ENCODE data around the gene DMD.

DMD gene

DNA sequence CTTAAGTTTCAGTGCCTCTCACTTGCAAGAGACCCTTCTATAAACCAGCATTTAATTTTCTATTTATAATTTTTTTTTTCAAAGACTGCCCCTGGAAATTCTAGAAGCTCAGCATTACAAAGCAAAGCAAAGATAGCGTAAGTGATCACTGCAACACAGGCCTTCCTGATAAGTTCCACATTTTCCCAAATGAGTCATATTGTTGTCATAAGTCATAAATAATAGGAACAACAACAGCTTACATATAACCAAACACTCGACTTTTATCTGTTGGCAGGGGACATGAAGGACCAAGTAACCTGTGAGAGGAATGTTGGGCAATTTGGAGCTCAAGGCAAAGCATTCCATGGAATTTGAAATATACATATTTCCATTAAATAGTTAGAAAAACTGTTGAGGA is 815.5 kb downstream of the DMD start:
- TF ChIP-seq, protein P1, sequence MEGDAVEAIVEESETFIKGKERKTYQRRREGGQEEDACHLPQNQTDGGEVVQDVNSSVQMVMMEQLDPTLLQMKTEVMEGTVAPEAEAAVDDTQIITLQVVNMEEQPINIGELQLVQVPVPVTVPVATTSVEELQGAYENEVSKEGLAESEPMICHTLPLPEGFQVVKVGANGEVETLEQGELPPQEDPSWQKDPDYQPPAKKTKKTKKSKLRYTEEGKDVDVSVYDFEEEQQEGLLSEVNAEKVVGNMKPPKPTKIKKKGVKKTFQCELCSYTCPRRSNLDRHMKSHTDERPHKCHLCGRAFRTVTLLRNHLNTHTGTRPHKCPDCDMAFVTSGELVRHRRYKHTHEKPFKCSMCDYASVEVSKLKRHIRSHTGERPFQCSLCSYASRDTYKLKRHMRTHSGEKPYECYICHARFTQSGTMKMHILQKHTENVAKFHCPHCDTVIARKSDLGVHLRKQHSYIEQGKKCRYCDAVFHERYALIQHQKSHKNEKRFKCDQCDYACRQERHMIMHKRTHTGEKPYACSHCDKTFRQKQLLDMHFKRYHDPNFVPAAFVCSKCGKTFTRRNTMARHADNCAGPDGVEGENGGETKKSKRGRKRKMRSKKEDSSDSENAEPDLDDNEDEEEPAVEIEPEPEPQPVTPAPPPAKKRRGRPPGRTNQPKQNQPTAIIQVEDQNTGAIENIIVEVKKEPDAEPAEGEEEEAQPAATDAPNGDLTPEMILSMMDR (IDR thresholded peaks at IDR 0.05; ENCODE audit: insufficient read depth, low read depth, low read length, missing control alignments): no peak
- H3K4me3 ChIP-seq (ENCODE audit: low read depth, low read length): no peak overlapping the region
- DNase-seq (ENCODE audit: low read depth): no peak

DNA sequence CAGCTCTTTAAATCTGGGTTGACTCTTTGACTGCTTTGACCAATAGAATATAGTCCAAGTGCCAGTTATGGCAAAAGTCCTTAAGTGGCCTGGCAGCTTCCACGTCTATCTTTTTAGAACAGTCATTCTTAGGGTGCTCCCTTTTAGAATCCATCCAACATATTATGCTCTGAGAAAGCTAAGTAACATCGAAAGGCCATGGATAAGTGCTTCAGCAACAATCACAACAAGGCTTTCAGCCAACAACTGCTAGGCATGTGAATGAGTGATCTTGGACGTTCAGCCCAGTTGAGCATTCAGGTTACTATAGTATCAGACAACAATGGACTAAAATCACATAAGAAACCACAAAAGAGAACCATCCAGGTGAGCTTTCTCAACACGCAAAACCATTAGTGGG is 818.7 kb downstream of the DMD start:
- TF ChIP-seq, protein P1 (IDR thresholded peaks at IDR 0.05; ENCODE audit: insufficient read depth, low read depth, low read length, missing control alignments): no peak
- no peak for DNase-seq (ENCODE audit: low read depth)
- no peak overlapping the region for H3K4me3 ChIP-seq (ENCODE audit: low read depth, low read length)

DNA sequence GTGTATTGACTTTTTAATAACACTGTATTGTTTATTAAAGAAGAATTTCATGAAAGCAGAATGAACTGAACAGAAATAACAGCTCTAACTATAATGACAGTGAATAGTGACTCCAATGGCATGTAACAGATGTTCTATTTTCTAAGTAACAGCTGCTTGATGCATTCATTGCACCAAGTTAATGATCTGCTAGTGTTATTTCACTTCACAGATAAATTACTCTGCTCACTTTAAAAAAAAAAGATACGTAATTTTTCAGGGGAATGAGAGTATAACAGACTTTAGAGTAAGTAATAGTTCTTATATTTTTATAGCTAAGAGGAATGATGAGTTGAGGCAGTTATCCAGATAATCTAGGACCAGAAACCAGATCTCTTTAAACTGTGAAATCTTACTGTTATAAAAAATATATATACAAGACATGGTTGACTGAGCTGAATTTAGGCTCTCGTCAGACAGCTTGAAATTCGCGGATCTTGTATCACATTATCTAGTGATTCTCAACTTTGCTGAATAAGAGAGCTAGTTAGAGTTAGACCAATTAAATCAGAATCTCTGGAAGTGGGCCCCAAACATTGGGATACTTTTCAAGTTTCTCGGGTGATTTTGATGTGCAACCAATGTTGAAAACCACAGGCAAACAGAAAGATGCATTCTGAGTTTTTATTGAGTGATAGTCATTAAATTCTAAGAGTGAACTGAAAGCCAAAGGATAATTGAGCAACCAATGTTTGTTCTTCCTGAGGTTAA is 840.7 kb downstream of the DMD start:
- DNase-seq (ENCODE audit: low read depth): no peak
- no peak overlapping the region for H3K4me3 ChIP-seq (ENCODE audit: low read depth, low read length)

DNA sequence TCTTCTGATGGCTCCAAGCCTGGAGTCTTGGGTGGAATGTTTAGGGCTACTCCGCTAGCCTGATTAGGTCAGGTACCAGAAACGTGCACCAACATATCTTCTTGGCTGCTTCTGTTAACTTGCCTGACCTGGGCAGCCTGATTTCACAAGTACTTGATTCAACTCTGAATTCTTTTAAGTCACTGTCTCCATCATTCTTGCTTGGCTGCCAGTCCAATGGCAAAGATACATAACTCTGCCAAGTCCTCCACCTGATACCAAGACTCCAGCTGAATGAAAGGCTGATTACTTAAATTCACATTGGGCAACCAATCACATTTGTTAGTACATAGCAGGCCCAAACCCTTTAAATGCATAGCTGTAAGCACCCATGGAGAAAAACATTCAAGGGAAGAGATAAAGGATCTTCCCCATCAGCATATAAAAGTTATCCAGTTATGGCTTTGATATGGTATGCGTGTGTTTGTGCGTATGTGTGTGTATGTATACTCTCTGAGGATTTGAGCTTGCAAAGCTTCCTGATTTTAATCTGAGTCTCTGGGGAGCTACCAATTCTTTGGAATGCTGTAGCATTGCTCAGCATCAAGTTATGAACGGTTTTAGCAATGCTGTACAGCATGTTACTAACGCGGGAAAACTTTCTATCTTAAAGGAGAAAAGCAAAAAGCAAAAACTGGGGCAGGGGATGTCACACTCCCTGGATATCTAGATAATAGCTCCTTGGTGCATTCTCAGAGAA is 917.2 kb downstream of the DMD start:
- no peak overlapping the region for H3K4me3 ChIP-seq (ENCODE audit: low read depth, low read length)
- TF ChIP-seq, protein P1 (IDR thresholded peaks at IDR 0.05; ENCODE audit: insufficient read depth, low read depth, low read length, missing control alignments): no peak
- no peak for DNase-seq (ENCODE audit: low read depth)

More for the DNA sequence above, 840.7 kb downstream of the DMD start:
- TF ChIP-seq, protein P1 (IDR thresholded peaks at IDR 0.05; ENCODE audit: insufficient read depth, low read depth, low read length, missing control alignments): no peak

DNA sequence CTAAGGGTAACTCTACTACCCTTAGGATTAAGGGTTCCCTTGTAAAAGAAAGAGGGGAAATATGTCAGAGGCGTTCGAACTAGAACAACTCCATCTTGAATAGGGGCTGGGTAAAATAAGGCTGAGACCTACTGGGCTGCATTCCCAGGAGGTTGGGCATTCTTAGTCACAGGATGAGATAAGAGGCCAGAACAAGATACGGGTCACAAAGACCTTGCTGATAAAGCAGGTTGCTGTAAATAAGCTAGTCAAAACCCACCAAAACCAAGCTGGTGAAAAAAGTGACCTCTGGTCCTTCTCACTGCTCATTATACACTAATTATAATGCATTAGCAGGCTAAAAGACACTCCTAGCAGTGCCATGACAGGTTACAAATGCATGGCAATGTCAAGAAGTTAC is 922.0 kb downstream of the DMD start:
- TF ChIP-seq, protein P1 (IDR thresholded peaks at IDR 0.05; ENCODE audit: insufficient read depth, low read depth, low read length, missing control alignments): no peak
- no peak for DNase-seq (ENCODE audit: low read depth)
- H3K4me3 ChIP-seq (ENCODE audit: low read depth, low read length): no peak overlapping the region

DNA sequence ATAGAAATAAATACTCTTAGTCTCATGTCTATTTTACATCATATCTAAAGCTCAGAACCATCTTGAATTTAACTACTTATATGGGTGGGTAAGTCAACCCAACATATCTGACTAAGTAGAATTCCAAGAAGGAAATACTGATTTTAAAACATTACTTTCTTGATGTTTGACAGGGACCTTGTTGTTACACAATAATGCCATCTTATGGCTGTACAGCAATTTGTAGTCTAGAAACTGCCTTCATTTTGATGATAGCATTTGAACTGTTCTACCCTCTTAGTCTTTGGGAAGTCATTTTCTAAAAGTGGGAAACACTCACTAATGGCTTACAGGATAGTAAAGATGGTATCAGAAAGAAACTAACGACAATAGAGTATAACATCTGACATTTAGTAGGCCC is 929.5 kb downstream of the DMD start:
- TF ChIP-seq, protein P1 (IDR thresholded peaks at IDR 0.05; ENCODE audit: insufficient read depth, low read depth, low read length, missing control alignments): no peak
- no peak for DNase-seq (ENCODE audit: low read depth)
- H3K4me3 ChIP-seq (ENCODE audit: low read depth, low read length): no peak overlapping the region
